Mesenchymal stem cell (in vitro differentiated cells and primary cell): Measurements from ENCODE around the gene MECP2.

Experiments used
- DNase-seq: peaks from one replicate; pipeline ENCODE4 v3.0.0-alpha.2; 2013
- H2AFZ ChIP-seq: one replicate; pipeline ENCODE4 v1.6.1; 2013; ENCODE audit warnings: low read depth, mild to moderate bottlenecking, control low read depth, inconsistent platforms, low read length, moderate library complexity
- H2AK5ac ChIP-seq: 2 replicates; pipeline ENCODE4 v1.6.1; 2013; ENCODE audit warnings: low read length, moderate library complexity, mild to moderate bottlenecking, inconsistent platforms; ENCODE audit not compliant: severe bottlenecking
- H2BK120ac ChIP-seq: one replicate; pipeline ENCODE4 v1.6.1; 2013; ENCODE audit warnings: low read depth, mild to moderate bottlenecking, inconsistent platforms, low read length, moderate library complexity
- H2BK12ac ChIP-seq, 2 experiments: one replicate each; pipeline ENCODE4 v1.6.1; 2013; ENCODE audit warnings: inconsistent platforms in 2 of 2, low read length in 2 of 2, mild to moderate bottlenecking in 2 of 2, moderate library complexity in 2 of 2, control low read depth in 1 of 2
- H2BK15ac ChIP-seq: one replicate; pipeline ENCODE4 v1.6.1; 2013; ENCODE audit warnings: mild to moderate bottlenecking, low read depth, inconsistent platforms; ENCODE audit not compliant: poor library complexity, severe bottlenecking
- H2BK5ac ChIP-seq: 2 replicates; pipeline ENCODE4 v1.6.1; 2013; ENCODE audit warnings: low read depth, mild to moderate bottlenecking, low read length, control low read depth, inconsistent platforms; ENCODE audit not compliant: poor library complexity, severe bottlenecking
- H3K14ac ChIP-seq, 2 experiments: one replicate each; pipeline ENCODE4 v1.6.1; 2013; ENCODE audit warnings: inconsistent platforms in 2 of 2, low read length in 2 of 2, control low read depth in 1 of 2, mild to moderate bottlenecking in 1 of 2, moderate library complexity in 1 of 2
- H3K18ac ChIP-seq, 2 experiments: one replicate each; pipeline ENCODE4 v1.6.1; 2013; ENCODE audit warnings: inconsistent platforms in 2 of 2, low read length in 2 of 2, control low read depth in 1 of 2, low read depth in 1 of 2, mild to moderate bottlenecking in 1 of 2
- H3K23ac ChIP-seq, 2 experiments: one replicate each; pipeline ENCODE4 v1.6.1; 2013; ENCODE audit warnings: inconsistent platforms in 2 of 2, low read length in 2 of 2, mild to moderate bottlenecking in 2 of 2, moderate library complexity in 2 of 2, control low read depth in 1 of 2
- H3K27ac ChIP-seq: 2 replicates; pipeline ENCODE4 v1.5.1; 2013; ENCODE audit warnings: mild to moderate bottlenecking, moderate library complexity, low read length, control low read depth, inconsistent platforms; ENCODE audit not compliant: poor library complexity, severe bottlenecking
- H3K27me3 ChIP-seq, 2 experiments: 2 replicates each; pipeline versions ENCODE4 v1.6.1 to v1.7.0; 2013; ENCODE audit warnings: low read length in 2 of 2, mild to moderate bottlenecking in 2 of 2, moderate library complexity in 2 of 2, control low read depth in 1 of 2, inconsistent platforms in 1 of 2; ENCODE audit not compliant: control insufficient read depth in 1 of 2, insufficient read depth in 1 of 2
- H3K36me3 ChIP-seq, 2 experiments: 2 replicates each; pipeline versions ENCODE4 v1.6.1 to v1.7.0; 2013; ENCODE audit warnings: low read length in 2 of 2, control low read depth in 1 of 2, inconsistent platforms in 1 of 2, low read depth in 1 of 2, mild to moderate bottlenecking in 1 of 2; ENCODE audit not compliant: insufficient read depth in 2 of 2, control insufficient read depth in 1 of 2
- H3K4ac ChIP-seq, 2 experiments: one replicate each; pipeline ENCODE4 v1.6.1; 2013; ENCODE audit warnings: inconsistent platforms in 2 of 2, low read length in 2 of 2, mild to moderate bottlenecking in 2 of 2, moderate library complexity in 2 of 2, control low read depth in 1 of 2, low read depth in 1 of 2
- H3K4me1 ChIP-seq: 2 replicates; pipeline ENCODE4 v1.6.1; 2013; ENCODE audit warnings: low read depth, low read length, control low read depth; ENCODE audit not compliant: control insufficient read depth, insufficient read depth
- H3K4me2 ChIP-seq: 2 replicates; pipeline ENCODE4 v1.6.1; 2013; ENCODE audit warnings: low read length, mild to moderate bottlenecking, inconsistent platforms; ENCODE audit not compliant: poor library complexity, severe bottlenecking
- H3K4me3 ChIP-seq, 2 experiments: 2 replicates each; pipeline versions ENCODE4 v1.5.1 to v1.7.0; 2013; ENCODE audit warnings: low read length in 2 of 2, mild to moderate bottlenecking in 2 of 2, control low read depth in 1 of 2, low read depth in 1 of 2; ENCODE audit not compliant: insufficient read depth in 1 of 2
- H3K79me1 ChIP-seq: replicated peaks from 2 replicates; pipeline ENCODE4 v1.6.1; 2013; ENCODE audit warnings: mild to moderate bottlenecking, control low read depth, low read length, inconsistent platforms; ENCODE audit not compliant: poor library complexity, severe bottlenecking
- H3K9ac ChIP-seq: 2 replicates; pipeline ENCODE4 v1.7.0; 2013; ENCODE audit warnings: mild to moderate bottlenecking, low read length, moderate library complexity
- H3K9me3 ChIP-seq: 2 replicates; pipeline ENCODE4 v1.7.0; 2013; ENCODE audit warnings: mild to moderate bottlenecking, low read length; ENCODE audit not compliant: control insufficient read depth
- H4K8ac ChIP-seq: one replicate; pipeline ENCODE4 v1.6.1; 2013; ENCODE audit warnings: inconsistent platforms, mild to moderate bottlenecking, low read length, moderate library complexity
- H4K91ac ChIP-seq: one replicate; pipeline ENCODE4 v1.6.1; 2013; ENCODE audit warnings: mild to moderate bottlenecking, low read length, inconsistent platforms
- WGBS: methylation state at CpG from one replicate; pipeline ENCODE4 v1.1.7; 2013; ENCODE audit warnings: mixed read lengths; 5-methylcytosine and 5-hydroxymethylcytosine counted together

MECP2 gene

DNA sequence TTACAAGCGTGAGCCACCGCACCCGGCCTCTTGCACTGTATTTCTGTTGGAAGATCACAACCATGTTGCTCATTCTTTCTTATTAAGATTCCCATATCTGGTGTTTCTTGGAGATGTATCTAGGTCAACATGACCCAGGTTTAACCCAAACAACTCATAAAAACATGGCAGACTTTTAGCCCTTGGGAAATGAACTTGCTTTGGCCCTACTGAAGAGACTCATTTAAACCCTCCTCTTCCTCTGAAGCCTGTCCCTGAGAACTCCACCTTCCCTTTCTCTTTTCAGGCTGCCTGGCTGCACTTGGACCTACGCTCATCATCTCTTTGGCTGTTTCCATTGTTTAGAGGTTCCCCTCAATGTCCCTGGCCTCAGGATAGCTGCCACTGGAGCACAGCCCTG, 23.7 kb upstream of the MECP2 start:
- peaks cover 1% of the 10 kb centered on the region for H3K4me1 ChIP-seq
- no peaks in the 10 kb centered on the region for H3K36me3 ChIP-seq
- no peak overlapping the region for H3K9ac ChIP-seq
- H3K23ac ChIP-seq = no peak overlapping the region
- no peak overlapping the region for H3K4me3 ChIP-seq
- H2BK120ac ChIP-seq = no peak overlapping the region
- no peak overlapping the region for H3K27ac ChIP-seq
- no peak for DNase-seq
- H4K91ac ChIP-seq = no peak overlapping the region
- no peak overlapping the region for H3K18ac ChIP-seq
- no peak overlapping the region for H2AFZ ChIP-seq
- no peak overlapping the region for H4K8ac ChIP-seq
- no peak overlapping the region for H3K4me2 ChIP-seq
- H2BK5ac ChIP-seq = no peak overlapping the region
- peaks cover 5% of the 10 kb centered on the region for H3K9me3 ChIP-seq
- H3K14ac ChIP-seq = no peak overlapping the region
- H3K79me1 ChIP-seq = no peaks in the 10 kb centered on the region
- H2BK12ac ChIP-seq = no peak overlapping the region
- whole genome bisulfite sequencing = 100% methylated on average over 1 of the region's 4 CpGs
- no peak overlapping the region for H2AK5ac ChIP-seq
- no peak overlapping the region for H3K4ac ChIP-seq
- H3K27me3 ChIP-seq = peaks cover 6 to 32% of the 10 kb centered on the region in 2 experiments
- H2BK15ac ChIP-seq = no peak overlapping the region

DNA sequence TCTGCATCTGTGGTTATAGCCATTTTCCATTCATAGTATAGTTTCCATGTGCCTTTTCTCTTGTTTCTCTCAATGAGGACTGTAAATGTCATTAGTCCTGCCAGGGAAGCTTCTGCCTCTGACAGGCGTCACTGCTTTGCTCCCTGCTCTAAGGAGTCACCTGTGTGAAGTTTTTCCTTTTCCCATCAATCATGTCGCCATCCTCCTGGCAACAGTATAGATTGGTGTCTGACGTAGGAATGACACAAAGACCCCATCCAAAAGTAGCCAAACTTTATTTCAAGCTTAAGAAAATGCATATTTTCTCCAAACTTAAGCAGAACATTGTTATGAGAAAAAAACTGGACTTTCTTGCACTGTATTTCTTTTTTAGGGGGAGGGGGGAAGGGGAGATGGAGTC, 23.1 kb upstream of the MECP2 start:
- Histone ChIP-seq H3K27me3 (peaks cover 6 to 37% of the 10 kb centered on the region in 2 experiments), H2BK120ac (no peak overlapping the region), H3K4ac (no peak overlapping the region), H4K8ac (no peak overlapping the region), H3K4me2 (no peak overlapping the region), H3K36me3 (no peaks in the 10 kb centered on the region), H3K18ac (no peak overlapping the region), H4K91ac (no peak overlapping the region), H2BK5ac (no peak overlapping the region), H3K27ac (no peak overlapping the region), H3K4me3 (no peak overlapping the region), H2BK12ac (no peak overlapping the region), H3K9ac (no peak overlapping the region), H3K14ac (no peak overlapping the region), H3K4me1 (peaks cover 1% of the 10 kb centered on the region), H3K79me1 (no peaks in the 10 kb centered on the region), H2AK5ac (no peak overlapping the region), H3K23ac (no peak overlapping the region), H2AFZ (no peak overlapping the region), H2BK15ac (no peak overlapping the region), H3K9me3 (peaks cover 5% of the 10 kb centered on the region)
- DNase-seq = no peak
- WGBS = 92% methylated on average over 2 of the region's 3 CpGs

DNA sequence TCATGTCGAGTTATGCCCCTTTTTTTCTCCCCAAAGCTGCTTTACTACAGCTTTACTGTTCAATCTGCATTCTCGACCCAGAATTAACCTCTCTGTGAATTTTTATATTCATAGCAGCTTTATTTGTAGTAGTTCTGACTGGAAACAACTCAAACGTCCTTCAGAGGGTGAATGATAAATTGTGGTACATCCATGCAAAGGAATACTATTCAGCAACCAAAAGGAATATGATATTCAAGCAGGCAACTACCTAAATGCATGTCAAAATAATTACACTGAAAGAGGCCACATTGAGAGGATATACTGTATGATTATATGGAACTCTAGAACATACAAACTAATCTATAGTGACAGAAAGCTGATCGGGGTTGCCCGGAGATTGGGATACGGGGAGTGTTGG, 20.0 kb upstream of the MECP2 start:
- Histone ChIP-seq H2BK5ac (no peak overlapping the region), H2BK120ac (no peak overlapping the region), H4K8ac (no peak overlapping the region), H3K9me3 (peaks cover 5% of the 10 kb centered on the region), H3K23ac (no peak overlapping the region), H2AK5ac (no peak overlapping the region), H3K14ac (no peak overlapping the region), H3K36me3 (no peaks in the 10 kb centered on the region), H3K4me3 (no peak overlapping the region), H2BK12ac (no peak overlapping the region), H3K27ac (no peak overlapping the region), H3K4me2 (no peak overlapping the region), H3K27me3 (peaks cover 15 to 56% of the 10 kb centered on the region in 2 experiments), H3K9ac (no peak overlapping the region), H3K4me1 (no peaks in the 10 kb centered on the region), H4K91ac (no peak overlapping the region), H3K18ac (no peak overlapping the region), H3K4ac (no peak overlapping the region), H2BK15ac (no peak overlapping the region), H2AFZ (no peak overlapping the region), H3K79me1 (no peaks in the 10 kb centered on the region)
- 92% methylated on average over 3 of the region's 6 CpGs for WGBS
- DNase-seq = no peak

DNA sequence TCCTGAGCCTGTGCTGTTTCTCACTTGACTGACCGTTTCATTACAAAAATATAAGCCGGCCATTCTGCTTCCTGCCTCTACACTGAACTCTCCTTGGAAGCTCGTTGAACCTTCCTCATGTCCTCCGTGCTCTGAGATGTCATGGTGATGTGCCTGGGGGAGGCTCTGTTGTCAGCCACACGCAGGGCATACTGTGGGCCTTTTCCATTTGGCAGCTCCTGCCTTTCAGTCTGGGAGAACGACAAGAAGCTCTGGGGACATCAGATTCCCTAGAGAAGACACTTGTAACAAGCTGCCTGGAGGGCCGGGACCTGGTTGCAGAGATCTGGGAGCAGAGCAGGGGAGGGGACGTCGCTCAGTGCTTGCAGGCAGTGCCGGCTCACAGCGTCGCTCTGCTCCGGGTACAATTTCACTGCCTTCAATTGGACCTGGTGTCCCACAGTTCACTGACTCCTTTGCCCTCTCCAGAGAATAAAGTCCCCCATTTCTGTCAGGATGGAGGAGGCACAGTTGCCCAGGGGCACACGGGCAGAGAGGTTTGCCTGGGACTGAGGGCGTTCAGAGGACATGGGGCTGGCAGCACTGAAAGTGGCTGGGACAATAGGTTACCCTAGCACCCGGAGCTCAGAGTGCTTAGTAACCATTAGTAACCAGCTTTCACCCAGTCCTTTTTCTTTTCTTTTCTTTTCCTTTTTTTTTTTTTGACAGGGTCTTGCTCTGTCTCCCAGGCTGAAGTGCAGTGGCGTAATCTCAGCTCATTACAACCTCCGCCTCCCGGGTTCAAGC, 19.1 kb upstream of the MECP2 start:
- Histone ChIP-seq H2BK15ac (no peak overlapping the region), H3K9ac (no peak overlapping the region), H2BK5ac (no peak overlapping the region), H3K9me3 (peaks cover 5% of the 10 kb centered on the region), H3K14ac (no peak overlapping the region), H2BK12ac (no peak overlapping the region), H3K36me3 (no peaks in the 10 kb centered on the region), H3K79me1 (no peaks in the 10 kb centered on the region), H2AFZ (no peak overlapping the region), H2BK120ac (no peak overlapping the region), H3K27me3 (peaks cover 15 to 49% of the 10 kb centered on the region in 2 experiments), H3K4me1 (no peaks in the 10 kb centered on the region), H3K27ac (no peak overlapping the region), H3K23ac (no peak overlapping the region), H3K18ac (no peak overlapping the region), H4K91ac (no peak overlapping the region), H3K4me2 (no peak overlapping the region), H4K8ac (no peak overlapping the region), H2AK5ac (no peak overlapping the region), H3K4ac (no peak overlapping the region), H3K4me3 (no peak overlapping the region)
- no peak for DNase-seq
- WGBS = 83% methylated on average over 13 of the region's 19 CpGs
